ENCODE measurements around the gene PRXL2B.
"Not testable (repeated sequence)": the region's sequence is repeated elsewhere in the genome, so short reads cannot be mapped to it uniquely, and the experiment has no call there.

PRXL2B gene

DNA sequence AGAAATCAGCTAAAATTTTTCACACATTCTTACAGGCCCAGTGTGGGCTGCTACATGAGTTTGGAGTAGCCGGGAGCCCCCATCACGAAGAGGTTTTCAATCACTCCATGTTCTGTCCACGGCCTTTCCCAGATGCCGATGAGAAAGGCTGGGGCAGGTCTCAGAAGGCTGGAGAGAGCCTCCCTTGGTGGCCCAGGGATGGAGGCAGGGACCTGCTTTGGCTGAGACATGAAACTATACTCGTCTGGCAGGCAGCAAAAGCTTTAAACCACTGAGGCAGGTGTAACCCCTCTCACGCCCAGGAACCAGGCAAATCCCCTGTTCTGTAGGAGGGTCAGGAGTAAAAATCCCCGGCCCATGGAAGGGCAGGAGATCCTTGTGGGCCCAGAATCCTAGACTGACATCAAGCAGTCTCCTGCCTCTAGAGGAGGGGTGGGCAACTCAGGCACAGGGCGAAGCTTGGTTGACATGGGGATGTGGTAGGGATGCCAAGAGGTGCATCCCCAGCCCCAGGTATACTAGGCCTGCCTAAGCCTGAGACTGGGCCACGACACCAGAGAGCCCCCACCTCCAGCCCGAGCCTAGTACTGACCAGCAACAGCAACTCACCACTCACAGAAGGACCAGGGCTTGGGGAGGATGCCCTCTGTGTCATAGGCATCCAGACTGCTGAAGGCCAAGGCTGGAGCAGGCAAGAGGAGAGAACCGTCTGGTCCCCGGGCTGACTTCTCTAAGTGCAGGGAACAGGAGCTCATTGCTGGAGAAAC lies 37.2 kb downstream of the PRXL2B start:
- no peak for DNase-seq

- no peak for DNase-seq
Observed at GRCh38 chr1:2624735-2625300, 38.2 kb downstream of the PRXL2B start.

- no peak for DNase-seq
Observed at GRCh38 chr1:2625311-2625710, 38.7 kb downstream of the PRXL2B start.

- DNase-seq = not testable (repeated sequence)
Observed at GRCh38 chr1:2625748-2626147, 39.2 kb downstream of the PRXL2B start.

DNA sequence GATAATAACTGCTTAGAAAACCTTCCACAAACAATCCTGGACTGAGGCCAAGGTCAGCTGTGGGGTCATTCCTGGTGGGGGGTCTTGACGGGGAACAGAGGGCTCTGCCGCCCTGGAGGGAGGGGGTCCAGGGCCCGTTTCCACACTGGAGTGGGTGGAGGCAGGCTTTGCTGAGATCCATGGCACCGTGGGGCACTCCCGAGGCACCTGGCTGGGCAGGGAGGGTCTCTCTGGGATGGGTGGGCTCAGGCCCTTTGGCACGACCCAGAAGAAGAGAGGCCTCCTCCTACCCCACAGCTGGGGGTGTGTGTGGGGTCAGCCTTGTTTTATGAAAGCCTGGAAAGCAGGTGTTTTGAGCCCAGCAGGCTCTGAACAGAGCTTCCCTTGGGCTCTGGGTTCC lies 41.2 kb downstream of the PRXL2B start:
- DNase-seq = no peak

DNA sequence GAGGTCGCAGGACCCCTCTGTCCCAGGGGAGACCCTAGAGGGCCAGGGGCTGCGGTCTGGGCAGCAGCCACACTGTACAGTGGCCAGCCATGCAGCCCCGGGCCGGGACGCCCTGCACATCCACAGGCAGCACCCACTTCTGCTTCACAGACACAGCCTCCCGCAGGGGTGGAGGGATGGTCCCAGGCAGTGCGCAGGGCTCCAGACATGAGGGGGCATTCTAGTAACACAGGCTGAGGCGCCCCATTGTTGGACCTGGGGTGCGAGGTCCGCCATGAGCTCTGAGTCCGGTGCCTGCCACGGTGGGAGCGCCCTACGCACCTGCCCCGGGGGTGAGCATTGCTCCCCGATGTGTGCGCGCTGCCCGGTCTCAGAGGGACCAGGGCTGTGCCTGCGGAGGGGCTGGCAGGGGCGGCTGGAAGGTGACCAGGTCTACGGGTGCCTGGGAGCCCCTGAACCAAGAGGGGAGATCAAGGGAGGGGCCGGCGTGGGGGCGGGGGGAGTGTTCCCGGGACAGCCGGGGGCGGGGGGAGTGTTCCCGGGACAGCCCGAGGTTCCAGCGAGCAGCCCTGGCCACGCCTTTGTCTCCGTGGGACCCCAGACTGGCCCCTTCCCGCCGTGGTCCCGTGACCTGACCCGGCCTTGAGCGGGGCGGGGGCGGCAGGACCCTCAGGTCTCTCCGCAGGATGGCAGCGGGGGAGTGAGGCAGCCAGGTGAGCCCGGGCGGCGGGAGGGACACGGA lies 41.8 kb downstream of the PRXL2B start:
- DNase-seq = no peak

DNA sequence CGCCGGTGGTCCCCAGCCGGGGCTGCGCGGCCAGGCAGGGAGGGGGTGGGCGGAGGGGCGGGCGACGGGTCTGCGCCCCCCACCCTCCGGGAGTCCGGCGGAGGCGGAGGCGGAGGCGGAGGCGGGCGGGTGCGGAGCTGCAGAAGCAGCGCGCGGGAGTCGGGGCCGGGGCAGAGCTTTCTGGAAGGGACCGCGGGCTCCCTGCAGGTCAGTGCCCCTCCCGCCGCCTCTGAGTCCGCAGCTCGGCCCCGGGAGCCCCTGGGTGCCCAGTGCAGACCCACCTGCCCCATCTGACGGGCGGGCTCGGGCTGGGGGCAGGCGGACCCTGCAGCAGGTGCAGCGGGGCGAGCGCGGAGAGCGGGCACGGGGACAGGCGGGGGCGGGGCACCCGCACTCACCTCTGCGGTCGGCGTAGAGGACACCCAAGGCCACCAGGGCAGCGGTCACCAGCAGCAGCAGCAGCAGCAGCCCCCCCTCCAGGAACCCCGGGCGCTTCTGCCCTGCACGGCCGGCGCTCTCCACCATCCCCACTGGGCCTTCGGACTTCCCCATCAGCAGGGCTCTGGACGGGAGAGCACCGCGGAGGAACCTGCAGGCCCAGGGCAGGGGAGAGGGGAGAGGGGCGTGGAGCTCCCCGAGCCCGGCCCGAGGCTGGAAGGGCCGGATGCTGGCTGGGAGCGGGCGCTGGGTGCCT lies 42.5 kb downstream of the PRXL2B start:
- no peak for DNase-seq

GRCh38 chr1:2629627-2630497 lies 43.3 kb downstream of the PRXL2B start:
- no peak for DNase-seq

DNA sequence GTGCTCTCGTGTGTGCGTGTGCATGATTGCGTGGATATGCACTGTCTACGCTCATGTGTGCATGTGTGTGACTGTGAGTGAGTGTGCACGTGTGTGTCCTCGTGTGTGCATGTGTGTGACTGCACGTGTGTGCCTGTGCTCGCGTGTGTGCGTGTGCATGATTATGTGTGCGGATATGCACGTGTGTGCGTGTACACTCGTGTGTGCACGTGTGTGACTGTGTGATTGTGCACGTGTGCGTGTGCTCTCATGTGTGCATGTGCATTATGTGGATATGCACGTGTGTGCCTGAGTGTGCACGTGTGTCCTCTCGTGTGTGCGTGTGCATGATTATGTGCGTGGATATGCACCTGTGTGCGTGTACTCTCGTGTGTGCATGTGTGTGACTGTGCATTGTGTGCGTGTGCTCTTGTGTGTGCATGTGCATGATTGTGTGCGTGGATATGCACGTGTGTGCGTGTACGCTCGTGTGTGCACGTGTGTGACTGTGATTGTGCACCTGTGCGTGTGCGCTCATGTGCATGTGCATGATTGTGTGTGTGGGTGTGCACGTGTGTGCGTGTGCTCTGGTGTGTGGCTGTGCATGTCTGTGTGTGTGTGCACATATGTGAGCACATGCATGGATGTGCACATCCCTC lies 44.0 kb downstream of the PRXL2B start:
- DNase-seq = no peak

GRCh38 chr1:2631136-2632050 lies 44.8 kb downstream of the PRXL2B start:
- no peak for DNase-seq

DNA sequence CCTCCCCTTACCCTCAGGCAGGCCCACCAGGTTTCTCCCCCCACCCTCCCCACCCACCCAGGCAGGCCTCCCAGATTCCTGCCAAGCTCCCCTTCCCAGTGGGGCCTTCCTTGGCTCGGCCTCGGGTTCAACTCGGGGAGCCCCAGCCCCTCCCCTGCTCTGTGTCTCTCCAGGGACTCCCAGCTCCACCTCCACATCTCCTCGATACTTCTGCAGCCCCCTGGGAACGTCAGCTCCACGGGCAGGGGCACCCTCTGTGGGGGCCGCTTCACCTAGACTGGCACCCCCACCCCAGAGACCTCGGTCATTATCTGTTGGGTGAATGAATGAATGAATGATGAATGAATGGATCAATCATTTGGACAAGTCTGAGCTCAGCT lies 45.5 kb downstream of the PRXL2B start:
- no peak for DNase-seq

DNA sequence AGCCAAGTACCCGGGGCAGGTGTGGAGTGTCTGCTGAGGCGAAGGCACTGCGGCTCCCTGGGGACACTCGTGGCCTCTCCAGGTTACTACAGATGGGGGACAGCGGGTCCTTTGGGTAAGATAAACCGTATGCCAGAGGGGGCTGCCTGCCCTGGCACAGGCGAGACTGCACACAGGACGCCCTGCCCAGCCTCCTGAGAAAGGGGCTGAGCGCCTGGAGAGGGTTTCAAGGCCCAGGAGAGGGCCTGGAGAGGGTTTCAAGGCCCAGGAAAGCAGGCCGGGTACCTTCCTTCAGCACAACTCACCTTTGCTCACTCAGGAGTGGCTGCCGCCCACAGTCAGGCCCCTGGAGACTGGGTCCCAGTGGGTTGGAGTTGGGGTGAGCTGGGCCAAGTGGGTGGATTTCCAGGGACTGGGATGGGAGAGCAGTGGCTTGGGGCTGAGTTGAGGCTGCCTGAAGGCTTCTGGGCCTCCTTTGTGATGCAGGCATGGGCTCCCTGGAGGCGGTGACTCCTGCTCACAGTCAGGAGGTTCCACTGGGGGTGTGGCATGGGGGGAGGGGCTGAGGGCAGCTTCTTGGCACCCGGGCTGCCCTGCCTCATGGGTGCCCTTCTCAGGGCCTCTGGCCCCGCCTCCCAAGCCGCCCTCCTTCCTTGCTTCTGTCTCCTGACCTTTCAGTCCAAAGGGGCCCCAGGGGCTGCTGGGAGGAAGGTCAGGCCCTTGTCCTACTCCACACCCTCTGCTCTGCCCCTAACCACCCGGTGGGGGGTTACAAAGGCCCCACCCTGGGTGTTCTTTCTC lies 46.2 kb downstream of the PRXL2B start, which contains the start of gene MMEL1:
Gene MMEL1 (minus strand): TSS at position 456 of the 801 bp plus-strand sequence. CDS start 3,532 bp downstream, outside the sequence.
- DNase-seq = no peak

GRCh38 chr1:2633366-2633935 lies 46.9 kb downstream of the PRXL2B start:
- DNase-seq = no peak

DNA sequence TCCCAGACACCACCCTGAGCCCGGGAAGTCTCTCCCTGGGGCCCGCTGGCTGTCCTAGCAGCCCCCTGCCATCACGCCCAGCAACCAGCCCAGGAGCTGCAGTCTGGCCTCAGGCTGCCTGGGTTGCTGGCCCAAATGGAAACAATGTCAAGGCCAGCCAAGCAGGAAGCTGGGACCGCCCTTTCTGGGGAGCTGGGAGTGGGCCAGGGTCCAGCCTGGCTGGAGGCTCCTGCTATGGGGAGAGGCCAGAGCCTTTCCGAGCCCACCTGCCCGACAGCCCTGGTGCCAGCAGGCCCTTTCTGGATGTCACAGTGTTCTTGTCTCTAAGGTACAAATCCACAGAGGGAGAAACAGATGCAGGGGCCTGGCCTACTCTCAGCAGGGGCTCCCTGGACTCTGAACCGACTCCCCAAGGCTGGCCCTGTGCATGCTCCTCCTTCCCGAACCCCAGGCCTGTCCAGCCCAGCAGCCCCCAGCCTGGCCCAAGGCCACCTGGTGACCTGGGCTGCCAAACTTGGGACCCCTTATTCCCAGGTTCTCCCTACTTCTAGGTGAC lies 47.4 kb downstream of the PRXL2B start:
- no peak for DNase-seq

DNA sequence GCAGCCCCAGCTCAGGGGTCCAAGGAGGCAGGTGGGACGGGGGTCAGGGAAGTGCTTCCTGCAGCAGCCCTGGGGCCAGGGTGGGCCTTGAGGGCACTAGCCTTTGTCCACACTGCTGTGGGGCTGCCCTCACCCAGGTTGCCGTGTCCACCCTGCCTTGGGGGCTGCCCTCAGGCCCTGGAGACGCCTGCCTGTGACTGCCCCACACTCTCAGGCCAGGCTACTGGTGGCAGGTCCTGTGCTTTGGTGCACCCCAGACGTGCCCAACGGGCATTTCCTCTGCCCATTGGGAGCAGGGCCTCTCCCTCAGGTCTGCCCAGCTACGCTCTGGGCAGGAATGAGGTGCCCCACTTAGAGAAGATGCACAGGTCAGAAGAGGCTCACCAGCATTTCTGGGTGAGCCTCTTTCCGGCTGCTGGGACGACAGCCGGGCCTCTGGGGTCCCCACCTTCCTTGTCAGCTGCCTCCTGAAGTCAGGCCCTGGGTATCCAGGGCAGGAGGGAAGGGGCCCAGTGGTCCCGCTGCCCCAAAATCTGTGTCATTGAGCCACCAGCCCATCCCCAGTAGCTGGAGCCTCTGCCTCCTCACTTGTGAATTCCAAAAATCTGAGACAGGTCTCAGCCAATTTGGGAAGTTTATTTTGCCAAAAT lies 48.9 kb downstream of the PRXL2B start:
- no peak for DNase-seq

DNA sequence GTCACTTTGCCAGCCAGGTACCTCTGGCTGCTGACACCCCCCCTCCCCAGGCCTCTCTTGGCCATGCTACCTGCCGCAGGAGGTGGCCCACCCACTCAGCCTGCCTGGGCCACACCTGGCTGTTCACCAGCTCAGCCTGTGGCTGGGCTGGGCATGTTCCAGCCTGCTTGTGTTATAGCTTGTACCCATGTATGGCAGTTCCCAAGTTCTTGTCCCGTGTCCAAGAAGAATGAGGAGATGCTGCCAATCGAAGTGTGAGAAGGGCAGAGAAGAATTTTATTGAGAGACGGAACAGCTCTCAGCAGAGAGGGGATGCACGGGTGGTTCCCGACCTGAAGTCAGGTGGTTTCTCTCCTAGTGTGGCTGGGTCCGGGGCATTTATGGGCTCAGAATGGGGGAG lies 50.2 kb downstream of the PRXL2B start:
- no peak for DNase-seq

GRCh38 chr1:2637442-2638145 lies 51.0 kb downstream of the PRXL2B start:
- no peak for DNase-seq
